KMS-11 (cell line): ENCODE results near the gene PARD6G.
A peak's percentile ranks its signal among the peaks of the same experiment; 100 is the strongest.

ENCODE experiments used
- H2AFZ ChIP-seq: fragments of 200-600 bp; sonication (generic); 2 replicates; pipeline ENCODE4 v1.6.1; 2016; ENCODE audit warnings: antibody characterized with exemption, mixed run types, low read depth
- H3K27ac ChIP-seq: fragments of 200-600 bp; sonication (generic); 2 replicates; pipeline ENCODE4 v1.6.1; 2016; ENCODE audit warnings: mild to moderate bottlenecking, mixed run types
- H3K27me3 ChIP-seq: fragments of 200-600 bp; sonication (generic); 2 replicates; pipeline ENCODE4 v1.6.1; 2017; ENCODE audit warnings: mild to moderate bottlenecking, low read depth, mixed run types, moderate library complexity; ENCODE audit not compliant: insufficient read depth
- H3K36me3 ChIP-seq: fragments of 200-600 bp; sonication (generic); 2 replicates; pipeline ENCODE4 v1.6.1; 2017; ENCODE audit warnings: mild to moderate bottlenecking, mixed run types; ENCODE audit not compliant: insufficient read depth
- H3K4me1 ChIP-seq: fragments of 200-600 bp; sonication (generic); 2 replicates; pipeline ENCODE4 v1.6.1; 2016; ENCODE audit warnings: mild to moderate bottlenecking, low read depth, mixed run types; ENCODE audit not compliant: poor library complexity, severe bottlenecking
- H3K4me2 ChIP-seq: fragments of 200-600 bp; sonication (generic); 2 replicates; pipeline ENCODE4 v1.7.0; 2016; ENCODE audit warnings: mild to moderate bottlenecking, mixed run types
- H3K4me3 ChIP-seq: fragments of 200-600 bp; sonication (generic); IDR thresholded peaks from 2 replicates; pipeline ENCODE4 v1.6.1; 2017; ENCODE audit warnings: low read depth, low read length, mixed read lengths; ENCODE audit not compliant: insufficient read depth
- H3K79me2 ChIP-seq: fragments of 200-600 bp; sonication (generic); 2 replicates; pipeline ENCODE4 v1.6.1; 2016; ENCODE audit warnings: low read depth, mixed run types; ENCODE audit not compliant: insufficient read depth
- H3K9ac ChIP-seq: fragments of 200-600 bp; sonication (generic); 2 replicates; pipeline ENCODE4 v1.6.1; 2016; ENCODE audit warnings: mild to moderate bottlenecking, mixed run types
- H4K20me1 ChIP-seq: fragments of 200-600 bp; sonication (generic); 2 replicates; pipeline ENCODE4 v1.6.1; 2016; ENCODE audit warnings: mild to moderate bottlenecking, mixed run types; ENCODE audit not compliant: insufficient read depth
- CTCF ChIP-seq: fragments of 200-600 bp; sonication (generic); conservative IDR thresholded peaks from 2 replicates; pipeline ENCODE4 v1.6.1; 2017; ENCODE audit warnings: low read depth, mild to moderate bottlenecking, antibody characterized with exemption, low read length, moderate library complexity, mixed read lengths

The PARD6G gene

GRCh38 chr18:80175451-80176204 is 71.7 kb downstream of the PARD6G start:
- Histone ChIP-seq H3K4me3 (no peak overlapping the region), H2AFZ (no peak overlapping the region), H4K20me1 (no peaks in the 10 kb centered on the region), H3K27me3 (no peaks in the 10 kb centered on the region), H3K9ac (no peak overlapping the region), H3K79me2 (no peaks in the 10 kb centered on the region), H3K27ac (no peak overlapping the region), H3K4me2 (no peak overlapping the region), H3K36me3 (no peaks in the 10 kb centered on the region), H3K4me1 (no peaks in the 10 kb centered on the region)
- no peak for TF ChIP-seq CTCF

GRCh38 chr18:80173060-80173459 is 74.3 kb downstream of the PARD6G start:
- no peak for TF ChIP-seq CTCF
- H3K27me3 ChIP-seq = no peaks in the 10 kb centered on the region
- no peak overlapping the region for H3K9ac ChIP-seq
- H3K4me3 ChIP-seq = no peak overlapping the region
- no peaks in the 10 kb centered on the region for H3K36me3 ChIP-seq
- H3K4me2 ChIP-seq = no peak overlapping the region
- H3K79me2 ChIP-seq = no peaks in the 10 kb centered on the region
- no peaks in the 10 kb centered on the region for H3K4me1 ChIP-seq
- H4K20me1 ChIP-seq = no peaks in the 10 kb centered on the region
- H2AFZ ChIP-seq = no peak overlapping the region
- H3K27ac ChIP-seq = no peak overlapping the region

- no peaks in the 10 kb centered on the region for H4K20me1 ChIP-seq
- no peak overlapping the region for H3K9ac ChIP-seq
- no peak overlapping the region for H2AFZ ChIP-seq
- TF ChIP-seq CTCF = no peak
- no peaks in the 10 kb centered on the region for H3K79me2 ChIP-seq
- H3K27ac ChIP-seq = no peak overlapping the region
- no peaks in the 10 kb centered on the region for H3K4me1 ChIP-seq
- no peak overlapping the region for H3K4me2 ChIP-seq
- H3K27me3 ChIP-seq = no peaks in the 10 kb centered on the region
- no peaks in the 10 kb centered on the region for H3K36me3 ChIP-seq
- no peak overlapping the region for H3K4me3 ChIP-seq
Observed at GRCh38 chr18:80172056-80172455, 75.3 kb downstream of the PARD6G start.

GRCh38 chr18:80171054-80171872 is 76.1 kb downstream of the PARD6G start:
- peak; percentile 81 for TF ChIP-seq CTCF
- Histone ChIP-seq H4K20me1 (no peaks in the 10 kb centered on the region), H3K9ac (no peak overlapping the region), H3K79me2 (no peaks in the 10 kb centered on the region), H3K4me2 (no peak overlapping the region), H3K27ac (no peak overlapping the region), H3K4me1 (no peaks in the 10 kb centered on the region), H3K36me3 (no peaks in the 10 kb centered on the region), H3K27me3 (no peaks in the 10 kb centered on the region), H3K4me3 (no peak overlapping the region), H2AFZ (no peak overlapping the region)
